SU-DHL-6 (cell line): Measurements from ENCODE around the gene NFATC1.

Source experiments
- H2AFZ ChIP-seq: fragments of 200-600 bp; sonication (generic); 2 replicates; pipeline ENCODE4 v1.6.1; 2014; ENCODE audit warnings: low read depth, mild to moderate bottlenecking, moderate library complexity, mixed read lengths, antibody characterized with exemption, low read length; ENCODE audit not compliant: severe bottlenecking
- H3F3A ChIP-seq: fragments of 200-600 bp; shearing (Covaris generic); 2 replicates; pipeline ENCODE4 v1.6.0; 2016; ENCODE audit warnings: antibody characterized with exemption, mild to moderate bottlenecking; ENCODE audit not compliant: insufficient read depth
- H3K27ac ChIP-seq: fragments of 200-600 bp; sonication (generic); 2 replicates; pipeline ENCODE4 v1.5.1; 2016; ENCODE audit warnings: low read depth, mild to moderate bottlenecking, low read length, moderate library complexity, mixed read lengths
- H3K27me3 ChIP-seq: fragments of 200-600 bp; sonication (generic), shearing (Covaris generic); 2 replicates; pipeline ENCODE4 v1.6.0; 2014; ENCODE audit warnings: mild to moderate bottlenecking, low read length
- H3K36me3 ChIP-seq: fragments of 200-600 bp; sonication (generic); 2 replicates; pipeline ENCODE4 v1.6.1; 2014; ENCODE audit warnings: mild to moderate bottlenecking, low read length, mixed read lengths
- H3K4me2 ChIP-seq: fragments of 300-600, 200-600 bp; shearing (Covaris generic), sonication (generic); 2 replicates; pipeline ENCODE4 v1.6.0; 2014; ENCODE audit warnings: low read length, low read depth, mild to moderate bottlenecking; ENCODE audit not compliant: poor library complexity, severe bottlenecking
- H3K4me3 ChIP-seq: fragments of 200-600 bp; sonication (generic); 2 replicates; pipeline ENCODE4 v1.5.1; 2014; ENCODE audit warnings: antibody characterized with exemption, low read length, mild to moderate bottlenecking, mixed read lengths; ENCODE audit not compliant: insufficient read depth, poor library complexity, severe bottlenecking
- H3K79me2 ChIP-seq: fragments of 200-600 bp; sonication (generic); 2 replicates; pipeline ENCODE4 v1.6.1; 2014; ENCODE audit warnings: mild to moderate bottlenecking, low read length, moderate library complexity; ENCODE audit not compliant: insufficient read depth
- H3K9ac ChIP-seq: fragments of 200-600 bp; sonication (generic); 2 replicates; pipeline ENCODE4 v1.7.0; 2014; ENCODE audit warnings: mild to moderate bottlenecking, low read length
- H3K9me2 ChIP-seq: fragments of 200-600 bp; sonication (generic); replicated peaks from 2 replicates; pipeline ENCODE4 v1.6.1; 2014; ENCODE audit warnings: low read length; ENCODE audit not compliant: insufficient read depth
- H3K9me3 ChIP-seq: fragments of 200-600 bp; sonication (generic); 2 replicates; pipeline ENCODE4 v1.6.1; 2014; ENCODE audit warnings: low read length, mixed read lengths; ENCODE audit not compliant: insufficient read depth
- H4K20me1 ChIP-seq: fragments of 200-600 bp; sonication (generic); 2 replicates; pipeline ENCODE4 v1.6.1; 2014; ENCODE audit warnings: low read depth, mild to moderate bottlenecking, antibody characterized with exemption, low read length, moderate library complexity, mixed read lengths
- EZH2phosphoT487 ChIP-seq: fragments of 200-600 bp; sonication (generic), shearing (Covaris generic); conservative IDR thresholded peaks from 2 replicates; pipeline ENCODE4 v1.6.1; 2018; ENCODE audit warnings: mild to moderate bottlenecking, antibody characterized with exemption, low read length, moderate library complexity, mixed read lengths
- TF ChIP-seq, protein P1 (sequence below): fragments of 200-600 bp; sonication (generic); IDR thresholded peaks from one replicate; pipeline ENCODE4 v1.5.1; 2017; ENCODE audit warnings: antibody characterized with exemption, mild to moderate bottlenecking, low read length, moderate library complexity; ENCODE audit not compliant: insufficient read depth, poor library complexity, severe bottlenecking

The NFATC1 gene

GRCh38 chr18:79441420-79441819 lies 45.7 kb downstream of the NFATC1 start:
- Histone ChIP-seq H3K9me3 (no peaks in the 10 kb centered on the region), H3K9me2 (no peaks in the 10 kb centered on the region), H3K36me3 (no peaks in the 10 kb centered on the region), H2AFZ (no peak overlapping the region), H3K27me3 (no peaks in the 10 kb centered on the region), H3F3A (no peaks in the 10 kb centered on the region), H3K4me2 (no peak overlapping the region), H3K4me3 (no peak overlapping the region), H3K9ac (no peak overlapping the region), H3K27ac (no peak overlapping the region), H4K20me1 (no peaks in the 10 kb centered on the region), H3K79me2 (no peaks in the 10 kb centered on the region)
- no peak for TF ChIP-seq EZH2phosphoT487
- TF ChIP-seq, protein P1, sequence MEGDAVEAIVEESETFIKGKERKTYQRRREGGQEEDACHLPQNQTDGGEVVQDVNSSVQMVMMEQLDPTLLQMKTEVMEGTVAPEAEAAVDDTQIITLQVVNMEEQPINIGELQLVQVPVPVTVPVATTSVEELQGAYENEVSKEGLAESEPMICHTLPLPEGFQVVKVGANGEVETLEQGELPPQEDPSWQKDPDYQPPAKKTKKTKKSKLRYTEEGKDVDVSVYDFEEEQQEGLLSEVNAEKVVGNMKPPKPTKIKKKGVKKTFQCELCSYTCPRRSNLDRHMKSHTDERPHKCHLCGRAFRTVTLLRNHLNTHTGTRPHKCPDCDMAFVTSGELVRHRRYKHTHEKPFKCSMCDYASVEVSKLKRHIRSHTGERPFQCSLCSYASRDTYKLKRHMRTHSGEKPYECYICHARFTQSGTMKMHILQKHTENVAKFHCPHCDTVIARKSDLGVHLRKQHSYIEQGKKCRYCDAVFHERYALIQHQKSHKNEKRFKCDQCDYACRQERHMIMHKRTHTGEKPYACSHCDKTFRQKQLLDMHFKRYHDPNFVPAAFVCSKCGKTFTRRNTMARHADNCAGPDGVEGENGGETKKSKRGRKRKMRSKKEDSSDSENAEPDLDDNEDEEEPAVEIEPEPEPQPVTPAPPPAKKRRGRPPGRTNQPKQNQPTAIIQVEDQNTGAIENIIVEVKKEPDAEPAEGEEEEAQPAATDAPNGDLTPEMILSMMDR = no peak

DNA sequence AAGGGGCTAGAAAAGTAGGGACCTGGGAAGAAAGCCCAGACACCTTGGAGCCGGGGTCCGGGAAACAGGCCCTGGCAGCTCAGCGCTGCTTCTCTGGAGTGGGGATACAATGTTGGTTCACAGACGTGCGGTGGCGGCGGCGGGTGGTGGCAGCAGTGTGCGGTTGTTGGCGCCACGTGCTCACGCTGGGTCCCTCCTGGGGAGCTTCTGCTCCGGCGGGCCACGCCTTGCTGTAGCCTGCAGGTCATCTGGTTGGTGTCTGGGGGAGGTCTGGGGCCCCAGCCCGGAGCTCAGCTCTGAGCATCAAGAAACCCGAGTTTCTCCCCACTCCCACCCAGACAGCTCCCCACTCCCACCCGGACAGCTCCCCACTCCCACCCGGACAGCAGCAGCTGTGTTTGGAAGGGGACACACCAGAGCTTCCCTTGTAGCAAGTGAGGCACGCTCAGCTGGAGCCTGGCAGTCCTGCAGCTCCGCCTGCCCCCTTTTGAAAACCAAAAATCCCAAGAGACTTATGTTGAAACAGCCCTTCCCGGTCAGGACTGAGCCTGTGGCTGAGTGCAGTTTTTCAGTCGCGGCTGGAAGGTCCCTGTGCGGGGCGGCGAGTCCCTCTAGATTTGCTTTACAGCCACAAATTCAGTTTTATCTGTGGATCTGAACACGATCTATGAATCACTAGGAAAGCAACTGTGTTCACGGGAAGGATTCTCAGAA lies 46.9 kb downstream of the NFATC1 start:
- Histone ChIP-seq H3K9me3 (no peaks in the 10 kb centered on the region), H3K4me3 (no peak overlapping the region), H3K9ac (no peak overlapping the region), H3K36me3 (no peaks in the 10 kb centered on the region), H4K20me1 (no peaks in the 10 kb centered on the region), H3K9me2 (no peaks in the 10 kb centered on the region), H3K27ac (no peak overlapping the region), H2AFZ (no peak overlapping the region), H3K4me2 (no peak overlapping the region), H3K27me3 (no peaks in the 10 kb centered on the region), H3F3A (no peaks in the 10 kb centered on the region), H3K79me2 (no peaks in the 10 kb centered on the region)
- TF ChIP-seq, protein P1 = no peak
- TF ChIP-seq EZH2phosphoT487 = no peak

GRCh38 chr18:79445221-79445620 lies 49.5 kb downstream of the NFATC1 start:
- no peak overlapping the region for H3K4me2 ChIP-seq
- H3K36me3 ChIP-seq = no peaks in the 10 kb centered on the region
- no peak overlapping the region for H2AFZ ChIP-seq
- H4K20me1 ChIP-seq = no peaks in the 10 kb centered on the region
- no peak overlapping the region for H3K9ac ChIP-seq
- no peak for TF ChIP-seq EZH2phosphoT487
- TF ChIP-seq, protein P1 = no peak
- H3K9me2 ChIP-seq = no peaks in the 10 kb centered on the region
- H3K9me3 ChIP-seq = no peaks in the 10 kb centered on the region
- no peaks in the 10 kb centered on the region for H3K79me2 ChIP-seq
- H3K27ac ChIP-seq = no peak overlapping the region
- no peak overlapping the region for H3K4me3 ChIP-seq
- no peaks in the 10 kb centered on the region for H3F3A ChIP-seq
- H3K27me3 ChIP-seq = no peaks in the 10 kb centered on the region
